GM12874 (cell line): Measurements from ENCODE around the gene EBF3.

Experiments
- CTCF ChIP-seq: IDR thresholded peaks from 2 replicates; pipeline ENCODE4 v1.5.1; 2011; ENCODE audit warnings: low read depth, mild to moderate bottlenecking, control low read depth, low read length, moderate library complexity; ENCODE audit not compliant: insufficient read depth

EBF3 gene

GRCh38 chr10:129796710-129797420 is 167.2 kb downstream of the EBF3 start:
- no peak for TF ChIP-seq CTCF

- no peak for TF ChIP-seq CTCF
Observed at GRCh38 chr10:129793996-129794395, 170.1 kb downstream of the EBF3 start.

- TF ChIP-seq CTCF, result no peak
Observed at GRCh38 chr10:129793479-129793878, 170.6 kb downstream of the EBF3 start.

GRCh38 chr10:129792864-129793263 is 171.2 kb downstream of the EBF3 start:
- no peak for TF ChIP-seq CTCF

GRCh38 chr10:129792141-129792540 is 171.9 kb downstream of the EBF3 start:
- no peak for TF ChIP-seq CTCF

- TF ChIP-seq CTCF, result no peak
Observed at GRCh38 chr10:129790715-129791446, 173.2 kb downstream of the EBF3 start.

GRCh38 chr10:129788215-129788614 is 175.9 kb downstream of the EBF3 start:
- TF ChIP-seq CTCF, result no peak
